ENCODE measurements around the gene PPP1CA.

PPP1CA gene

GRCh38 chr11:67367761-67368227 is 33.9 kb downstream of the PPP1CA start:
- no peak for DNase-seq

GRCh38 chr11:67366961-67367760 is 34.5 kb downstream of the PPP1CA start:
- DNase-seq: no peak

GRCh38 chr11:67366546-67366945 is 35.1 kb downstream of the PPP1CA start:
- no peak for DNase-seq

GRCh38 chr11:67365736-67366444 is 35.8 kb downstream of the PPP1CA start:
- no peak for DNase-seq

- DNase-seq: no peak
These were observed 36.6 kb downstream of the PPP1CA start for GRCh38 chr11:67364783-67365722.

GRCh38 chr11:67364169-67364568 is 37.5 kb downstream of the PPP1CA start:
- DNase-seq: no peak

- DNase-seq: no peak
These were observed 43.6 kb downstream of the PPP1CA start for GRCh38 chr11:67357831-67358670.

GRCh38 chr11:67356864-67357561 is 44.6 kb downstream of the PPP1CA start:
- no peak for DNase-seq

- DNase-seq: no peak
These were observed 45.2 kb downstream of the PPP1CA start for GRCh38 chr11:67356387-67356863.

- no peak for DNase-seq
These were observed 45.8 kb downstream of the PPP1CA start for GRCh38 chr11:67355794-67356386.

- no peak for DNase-seq
These were observed 46.5 kb downstream of the PPP1CA start for GRCh38 chr11:67355023-67355793.

GRCh38 chr11:67354075-67355022 is 47.3 kb downstream of the PPP1CA start:
- no peak for DNase-seq

GRCh38 chr11:67353317-67354074 is 48.2 kb downstream of the PPP1CA start, which contains the start of gene POLD4:
Gene POLD4 (minus strand): TSS chr11:67353546. CDS start chr11:67353399, 147 bp downstream.
- peak; percentile 48 for DNase-seq

- no peak for DNase-seq
These were observed 48.9 kb downstream of the PPP1CA start for GRCh38 chr11:67352546-67353316.

GRCh38 chr11:67351275-67352005 is 50.2 kb downstream of the PPP1CA start:
- peak; percentile 34 for DNase-seq

GRCh38 chr11:67349928-67350465 is 51.7 kb downstream of the PPP1CA start:
- DNase-seq: no peak
